Stimulated activated CD8-positive, alpha-beta memory T cell treated with anti-CD3 and anti-CD28 coated beads, Interleukin-4, amount 100 ng/mL, for 48 hours (primary cell): ENCODE measurements around the gene ENDOD1.

Experiments used
- DNase-seq: peaks from one replicate; pipeline ENCODE4 v3.0.0-alpha.2; 2020

The ENDOD1 gene

GRCh38 chr11:95076981-95077380 is 12.7 kb upstream of the ENDOD1 start:
- DNase-seq, result no peak

- no peak for DNase-seq
These were observed 11.1 kb upstream of the ENDOD1 start for GRCh38 chr11:95078526-95078925.

DNA sequence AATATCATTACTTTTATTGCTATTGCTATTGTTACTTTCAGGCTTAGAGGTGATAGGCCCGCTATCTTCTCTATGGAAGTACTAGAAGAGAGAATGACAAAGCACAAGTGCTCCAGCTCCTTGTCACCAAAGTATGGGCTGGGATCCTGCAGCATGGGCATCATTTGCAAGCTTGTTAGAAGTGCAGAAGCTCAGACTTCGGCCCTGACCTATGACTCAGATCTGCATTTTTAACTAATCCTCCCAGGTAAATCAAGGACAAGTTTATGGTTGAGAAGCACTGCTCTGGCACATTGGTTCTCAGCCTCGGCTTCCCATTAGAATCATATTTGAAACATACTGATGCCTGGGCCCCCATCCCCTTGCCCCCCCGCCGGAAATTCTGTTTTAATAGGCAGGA is 8.6 kb upstream of the ENDOD1 start:
- DNase-seq, result no peak

GRCh38 chr11:95081412-95081811 is 8.2 kb upstream of the ENDOD1 start:
- no peak for DNase-seq

GRCh38 chr11:95082576-95083001 is 7.1 kb upstream of the ENDOD1 start:
- DNase-seq, result no peak

- peak; percentile 61 for DNase-seq
These were observed 5.1 kb upstream of the ENDOD1 start for GRCh38 chr11:95084509-95084908.

- no peak for DNase-seq
These were observed 4.4 kb upstream of the ENDOD1 start for GRCh38 chr11:95085117-95085816.

DNA sequence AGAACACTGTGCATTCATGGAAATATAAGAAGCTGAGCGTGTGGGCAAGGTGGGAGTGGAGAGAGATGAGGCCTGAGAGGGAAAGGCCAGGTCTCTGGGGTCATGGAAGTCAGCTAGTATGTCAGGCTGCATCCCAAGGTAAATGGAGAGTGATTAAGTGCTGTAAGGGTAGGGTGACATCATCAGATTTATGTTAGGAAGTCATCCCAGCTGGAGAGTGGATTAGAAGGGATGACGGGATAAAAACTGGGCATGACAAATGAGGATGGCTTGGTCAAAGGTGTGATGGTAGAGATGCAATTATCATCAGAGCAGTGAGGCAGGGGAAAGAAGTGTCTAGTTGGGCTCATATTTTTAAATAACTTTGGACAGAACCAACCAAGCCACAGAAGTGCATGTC is 3.5 kb upstream of the ENDOD1 start:
- DNase-seq, result no peak

DNA sequence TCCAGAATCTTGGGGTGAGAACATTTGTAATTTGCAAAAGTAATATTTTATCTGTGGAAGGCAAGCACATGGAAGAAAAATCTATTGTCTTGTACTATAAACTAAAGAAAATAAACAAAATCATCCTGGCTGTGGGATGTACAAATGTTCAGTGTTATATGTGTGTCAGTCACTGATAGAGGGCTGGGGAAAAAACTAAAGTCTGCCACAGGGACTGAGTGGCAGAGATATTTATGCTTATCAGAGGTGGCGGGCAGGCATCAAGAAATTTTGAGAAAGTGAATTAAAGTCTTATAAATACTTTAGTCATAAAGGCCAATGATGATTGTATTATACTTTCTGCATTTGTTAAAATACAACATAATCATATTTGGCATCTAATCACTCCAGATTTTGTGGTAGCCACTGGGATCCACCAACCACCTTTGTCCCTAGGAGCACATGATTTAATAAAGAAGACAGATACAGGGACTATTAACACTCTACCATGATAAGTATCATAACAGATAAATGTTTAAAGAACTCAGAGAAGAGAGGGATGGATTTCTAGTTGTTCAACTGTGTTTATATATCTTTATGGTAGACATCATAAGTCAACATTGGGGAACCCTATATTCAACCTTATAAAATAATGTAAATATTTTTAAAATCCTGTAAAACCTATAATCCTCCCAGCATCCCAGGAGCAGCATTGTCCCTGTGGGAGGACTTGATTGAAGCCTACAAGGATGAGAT is 2.6 kb upstream of the ENDOD1 start:
- no peak for DNase-seq

GRCh38 chr11:95088946-95089619 is 563 bp upstream of the ENDOD1 start:
- peak; percentile 39 for DNase-seq

GRCh38 chr11:95091663-95092180 is 2.1 kb downstream of the ENDOD1 start:
- DNase-seq, result no peak

- peak; percentile 57 for DNase-seq
These were observed 3.1 kb downstream of the ENDOD1 start for GRCh38 chr11:95092549-95093324.

DNA sequence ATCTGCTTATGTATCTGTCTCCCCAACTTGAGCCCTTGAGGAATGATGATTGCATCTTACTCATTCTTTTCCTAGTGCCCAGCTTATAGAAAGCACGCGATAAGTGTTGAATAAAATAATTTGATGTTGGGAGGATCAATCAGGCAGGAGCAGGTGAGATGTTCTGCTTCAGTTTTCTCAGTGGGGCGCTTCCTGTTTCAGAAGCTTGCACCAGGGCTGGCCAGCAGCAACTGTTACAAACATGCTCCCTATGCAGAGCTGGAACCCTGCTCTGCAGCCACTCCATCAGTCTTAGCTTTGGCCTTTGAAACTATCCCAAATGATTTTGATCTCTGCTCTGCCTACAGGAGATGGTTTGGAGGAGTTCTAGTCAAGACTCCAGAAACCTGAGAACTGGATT is 3.9 kb downstream of the ENDOD1 start:
- no peak for DNase-seq

DNA sequence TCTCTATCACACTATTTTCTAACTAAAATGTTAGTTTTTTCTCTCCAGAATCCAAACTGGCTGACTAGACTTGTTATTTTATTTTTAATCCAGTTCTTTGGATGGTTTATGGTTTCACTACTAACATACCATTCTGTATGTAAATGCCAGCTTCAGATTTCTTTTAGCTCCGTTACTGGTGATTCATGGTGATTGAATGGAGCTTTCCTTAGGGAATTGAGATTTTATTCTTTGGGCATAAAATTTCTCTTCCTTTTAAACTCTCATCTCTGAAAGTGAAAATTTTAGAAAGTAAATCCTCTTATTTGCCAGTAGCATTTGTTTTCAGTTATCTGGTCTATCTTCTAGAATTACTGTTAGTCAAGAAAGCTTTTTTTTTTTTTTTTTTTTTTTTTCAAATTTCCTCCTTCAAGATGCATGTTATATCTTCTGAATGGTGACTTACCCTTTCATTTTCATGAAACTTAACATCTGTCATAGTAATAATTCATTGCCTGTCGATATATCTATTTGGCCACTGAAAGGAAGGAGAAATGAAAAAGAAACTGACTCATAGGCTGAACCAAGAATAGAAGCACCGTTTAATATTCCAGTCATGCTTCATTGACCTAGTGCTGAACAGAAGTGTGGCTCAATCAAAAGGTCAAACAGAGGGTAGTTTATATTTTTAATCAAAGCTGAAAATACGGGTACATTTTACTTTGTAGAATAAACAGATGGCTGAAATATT is 6.4 kb downstream of the ENDOD1 start:
- DNase-seq, result no peak

- DNase-seq, result no peak
These were observed 7.6 kb downstream of the ENDOD1 start for GRCh38 chr11:95097209-95097608.

DNA sequence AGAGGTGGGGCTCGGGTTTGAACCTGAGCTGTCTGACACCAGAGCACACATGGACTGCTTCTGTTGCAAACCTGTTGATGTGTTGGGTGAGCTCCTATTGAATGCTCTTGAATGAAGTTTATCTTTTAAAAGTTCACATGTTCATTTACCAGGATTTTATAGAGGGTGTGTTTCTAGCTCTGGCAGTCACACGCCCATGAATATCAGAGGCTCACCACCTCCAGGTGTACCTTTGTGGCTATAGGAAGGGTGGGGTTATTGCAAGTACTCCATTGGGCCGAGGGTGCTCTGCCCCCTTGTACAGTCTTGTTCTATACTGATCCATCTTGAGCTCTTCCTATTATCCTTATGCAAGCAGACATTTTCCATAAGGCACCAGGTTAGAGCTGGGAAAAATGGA is 9.2 kb downstream of the ENDOD1 start:
- DNase-seq, result no peak

DNA sequence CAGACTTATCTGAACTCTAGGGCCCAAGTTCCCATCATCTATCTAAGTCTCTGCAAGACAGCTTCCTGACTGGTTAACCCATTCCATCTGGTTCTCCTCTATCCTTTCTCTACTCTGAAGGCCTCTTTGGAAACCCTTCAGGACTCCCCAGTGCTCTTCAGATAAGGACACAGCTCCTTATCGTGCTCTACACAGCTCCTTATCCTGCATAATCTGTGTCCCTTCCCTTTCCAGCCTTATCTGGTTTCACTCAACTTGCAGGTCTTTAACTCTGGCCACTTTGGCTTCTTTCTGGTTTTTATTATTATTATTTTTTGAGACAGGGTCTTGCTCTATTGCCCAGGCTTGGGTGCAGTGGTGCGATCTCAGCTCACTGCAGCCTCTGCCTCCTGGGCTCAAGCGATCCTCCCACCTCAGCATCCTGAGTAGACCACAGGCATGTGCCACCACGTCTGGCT is 10.6 kb downstream of the ENDOD1 start:
- DNase-seq, result no peak

DNA sequence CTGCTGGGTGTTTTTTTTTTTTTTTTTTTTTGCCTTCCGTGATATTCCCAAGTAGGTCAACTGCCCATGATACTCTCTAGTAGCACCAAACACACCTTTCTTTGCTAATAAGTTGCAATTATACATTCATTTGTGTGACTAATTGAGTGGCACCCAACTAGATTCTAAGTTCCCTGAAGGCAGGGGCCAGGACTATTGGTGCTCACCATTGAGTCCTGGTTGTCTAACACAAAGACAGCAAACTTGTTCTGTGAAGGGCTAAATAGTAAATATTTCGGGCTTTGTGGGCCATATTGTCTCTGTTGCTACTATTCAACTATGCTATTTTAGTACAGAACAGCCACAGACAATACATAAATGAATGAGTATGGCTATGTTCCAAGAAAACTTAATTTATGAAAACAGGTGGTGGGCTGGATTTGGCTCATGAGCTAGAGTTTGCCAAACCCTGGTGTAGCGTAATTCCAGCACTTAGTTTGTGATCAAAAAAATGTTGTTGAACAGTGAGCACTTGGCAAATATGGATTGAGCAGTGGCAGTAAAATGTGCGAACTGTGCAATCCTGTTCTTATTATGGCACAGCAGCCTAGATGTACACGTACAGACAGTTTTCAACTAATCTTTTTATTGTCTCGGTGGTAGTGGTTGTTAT is 11.3 kb downstream of the ENDOD1 start:
- no peak for DNase-seq

DNA sequence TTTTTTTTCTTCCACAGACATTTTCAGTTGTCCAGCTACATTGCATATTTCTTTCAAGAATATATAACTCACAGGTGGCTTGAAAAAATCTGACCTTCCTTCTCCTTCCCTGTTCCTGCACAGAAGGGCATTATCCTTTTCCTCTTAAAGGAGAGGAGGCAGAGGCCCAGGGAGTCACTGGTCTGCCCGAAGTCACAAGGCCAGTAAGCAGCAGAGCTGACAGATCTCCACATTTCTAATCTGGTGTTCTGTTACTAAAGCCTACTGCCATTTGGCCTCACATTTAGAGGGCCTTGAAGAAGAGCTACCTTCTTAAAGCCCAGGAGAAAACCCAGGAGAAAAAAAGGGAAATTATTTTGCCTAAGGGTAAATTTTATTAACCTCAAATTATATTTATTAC is 12.3 kb downstream of the ENDOD1 start:
- no peak for DNase-seq

DNA sequence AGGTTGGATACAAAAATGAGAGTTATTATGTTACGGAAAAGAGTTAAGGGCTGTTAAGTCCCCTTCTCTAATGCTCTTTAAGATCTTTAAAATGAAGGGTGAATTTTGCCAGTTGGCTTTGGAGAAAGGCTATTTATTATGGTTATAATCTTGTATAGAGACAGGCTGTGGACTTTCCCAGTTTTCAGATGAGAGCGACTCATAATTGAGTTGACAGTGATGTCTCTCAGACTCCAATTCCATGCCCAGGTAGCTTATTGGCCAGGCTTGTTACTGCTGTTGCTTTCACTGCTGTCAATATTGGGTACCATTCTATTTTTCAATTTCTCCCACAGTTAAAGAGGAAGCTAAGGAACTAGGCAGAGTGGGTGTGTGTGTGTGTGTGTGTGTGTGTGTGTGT is 13.1 kb downstream of the ENDOD1 start:
- no peak for DNase-seq

DNA sequence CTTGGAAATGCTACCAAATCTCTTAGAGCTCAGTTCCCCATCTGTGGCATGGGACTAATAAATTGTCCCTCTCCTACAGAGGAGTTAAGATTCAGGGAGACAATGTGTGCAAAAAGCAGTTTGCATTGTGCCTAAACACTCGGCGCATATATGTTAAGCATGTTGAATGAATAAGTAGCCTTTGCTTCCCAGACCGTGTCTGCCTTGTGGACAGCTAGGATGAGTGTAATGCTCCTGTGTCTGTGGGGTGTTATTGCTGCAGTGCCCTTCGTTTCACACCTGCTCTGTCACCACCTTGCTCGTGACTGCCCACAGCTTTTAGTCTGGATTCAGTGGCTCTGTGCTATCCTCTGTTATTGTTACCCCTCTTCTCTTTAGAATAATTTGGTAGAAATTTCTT is 14.1 kb downstream of the ENDOD1 start:
- no peak for DNase-seq
